AG09319 (cell line): ENCODE data around the gene ITGAE.

ENCODE experiments used
- DNase-seq: peaks from one replicate; pipeline ENCODE4 v3.0.0-alpha.2; 2010; ENCODE audit warnings: low read depth; ENCODE audit errors: extremely low read depth
- TF ChIP-seq, protein P1 (sequence below): IDR thresholded peaks from 2 replicates; pipeline ENCODE4 v1.5.1; 2011; ENCODE audit warnings: low read depth, mild to moderate bottlenecking, inconsistent platforms, low read length, moderate library complexity

Gene ITGAE

DNA sequence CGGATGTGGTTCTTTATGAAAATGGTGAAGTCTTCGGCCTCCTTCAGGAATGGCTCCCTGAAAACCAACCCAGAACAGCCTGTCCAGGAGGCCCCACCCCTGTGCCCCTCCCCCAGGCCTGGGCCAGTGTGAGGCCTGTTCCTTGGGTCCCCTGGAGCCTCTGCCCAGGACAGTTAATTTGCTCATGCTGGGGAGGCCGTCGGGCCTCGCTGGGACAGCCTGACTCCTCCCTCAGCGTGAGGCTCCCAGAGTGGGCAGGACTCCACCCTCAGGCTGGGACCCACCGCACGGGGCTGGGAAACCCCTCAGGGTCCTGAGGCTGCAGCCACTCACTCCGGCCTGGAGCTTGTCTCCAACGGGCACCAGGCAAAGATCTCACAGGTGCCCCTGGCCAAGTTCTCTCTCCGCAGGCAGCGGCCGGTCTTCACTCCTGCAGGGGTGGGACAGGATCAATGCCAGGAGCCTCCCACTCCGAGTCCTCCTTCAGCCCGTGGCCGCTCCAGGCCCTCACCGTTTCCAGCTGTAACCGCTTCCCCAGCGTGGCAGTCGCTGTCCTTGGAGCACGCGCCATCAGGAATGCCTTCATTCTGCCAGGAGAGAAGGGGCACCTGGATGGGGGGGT, 110.8 kb downstream of the ITGAE start:
- TF ChIP-seq, protein P1, sequence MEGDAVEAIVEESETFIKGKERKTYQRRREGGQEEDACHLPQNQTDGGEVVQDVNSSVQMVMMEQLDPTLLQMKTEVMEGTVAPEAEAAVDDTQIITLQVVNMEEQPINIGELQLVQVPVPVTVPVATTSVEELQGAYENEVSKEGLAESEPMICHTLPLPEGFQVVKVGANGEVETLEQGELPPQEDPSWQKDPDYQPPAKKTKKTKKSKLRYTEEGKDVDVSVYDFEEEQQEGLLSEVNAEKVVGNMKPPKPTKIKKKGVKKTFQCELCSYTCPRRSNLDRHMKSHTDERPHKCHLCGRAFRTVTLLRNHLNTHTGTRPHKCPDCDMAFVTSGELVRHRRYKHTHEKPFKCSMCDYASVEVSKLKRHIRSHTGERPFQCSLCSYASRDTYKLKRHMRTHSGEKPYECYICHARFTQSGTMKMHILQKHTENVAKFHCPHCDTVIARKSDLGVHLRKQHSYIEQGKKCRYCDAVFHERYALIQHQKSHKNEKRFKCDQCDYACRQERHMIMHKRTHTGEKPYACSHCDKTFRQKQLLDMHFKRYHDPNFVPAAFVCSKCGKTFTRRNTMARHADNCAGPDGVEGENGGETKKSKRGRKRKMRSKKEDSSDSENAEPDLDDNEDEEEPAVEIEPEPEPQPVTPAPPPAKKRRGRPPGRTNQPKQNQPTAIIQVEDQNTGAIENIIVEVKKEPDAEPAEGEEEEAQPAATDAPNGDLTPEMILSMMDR = no peak
- no peak for DNase-seq

DNA sequence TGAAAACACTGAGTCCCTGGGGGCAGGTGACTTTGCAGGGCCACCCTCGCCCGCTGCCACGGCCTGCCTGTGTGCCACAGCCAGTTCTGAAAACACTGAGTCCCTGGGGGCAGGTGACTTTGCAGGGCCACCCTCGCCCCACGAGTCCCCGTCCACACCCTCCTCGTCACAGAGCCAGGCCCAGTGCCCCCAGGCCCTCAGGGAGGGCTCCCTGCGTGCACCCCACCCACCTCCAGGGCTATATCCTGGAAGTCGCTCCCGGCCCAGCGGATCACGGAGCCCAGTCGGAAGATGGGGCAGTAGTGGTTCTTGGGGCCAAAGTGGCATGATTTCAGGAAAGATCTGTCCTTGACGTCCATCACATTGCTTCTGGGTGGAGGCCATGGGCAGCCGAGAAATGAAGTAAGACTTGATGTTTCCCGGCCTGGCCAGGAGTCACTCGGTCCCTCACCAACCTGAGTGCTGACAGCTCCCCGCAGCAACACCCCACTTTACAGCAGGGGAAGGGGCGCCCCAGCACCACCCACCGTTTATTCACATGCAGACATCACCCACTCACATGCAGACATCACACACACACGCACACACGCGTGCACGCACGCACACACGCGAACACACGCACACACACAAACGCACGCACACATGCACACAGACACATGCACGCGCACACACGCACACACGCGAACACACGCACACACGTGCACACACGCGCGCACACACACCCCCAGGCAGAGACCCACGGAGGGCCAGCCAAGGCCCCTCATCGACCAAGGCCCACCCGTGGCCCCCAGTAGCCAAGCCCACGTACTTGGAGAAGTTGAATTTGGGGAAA, 111.5 kb downstream of the ITGAE start:
- TF ChIP-seq, protein P1 = no peak
- no peak for DNase-seq

DNA sequence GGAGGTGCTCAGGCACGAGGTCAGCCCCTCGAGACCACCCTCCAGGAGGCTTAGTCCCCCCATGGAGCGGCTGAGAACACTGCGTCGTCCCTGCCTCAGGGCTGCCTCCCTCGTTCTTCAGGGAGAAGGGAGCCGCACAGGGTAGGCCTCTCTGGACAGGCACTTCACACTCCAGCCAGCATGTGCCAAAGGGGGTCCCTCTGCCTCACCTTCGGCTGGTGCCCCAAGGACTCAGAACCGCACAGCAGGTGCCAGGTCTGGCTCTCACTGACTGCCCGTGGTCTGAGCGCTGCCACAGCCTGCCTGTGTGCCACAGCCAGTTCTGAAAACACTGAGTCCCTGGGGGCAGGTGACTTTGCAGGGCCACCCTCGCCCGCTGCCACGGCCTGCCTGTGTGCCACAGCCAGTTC, 112.1 kb downstream of the ITGAE start:
- no peak for DNase-seq
- TF ChIP-seq, protein P1 = no peak

DNA sequence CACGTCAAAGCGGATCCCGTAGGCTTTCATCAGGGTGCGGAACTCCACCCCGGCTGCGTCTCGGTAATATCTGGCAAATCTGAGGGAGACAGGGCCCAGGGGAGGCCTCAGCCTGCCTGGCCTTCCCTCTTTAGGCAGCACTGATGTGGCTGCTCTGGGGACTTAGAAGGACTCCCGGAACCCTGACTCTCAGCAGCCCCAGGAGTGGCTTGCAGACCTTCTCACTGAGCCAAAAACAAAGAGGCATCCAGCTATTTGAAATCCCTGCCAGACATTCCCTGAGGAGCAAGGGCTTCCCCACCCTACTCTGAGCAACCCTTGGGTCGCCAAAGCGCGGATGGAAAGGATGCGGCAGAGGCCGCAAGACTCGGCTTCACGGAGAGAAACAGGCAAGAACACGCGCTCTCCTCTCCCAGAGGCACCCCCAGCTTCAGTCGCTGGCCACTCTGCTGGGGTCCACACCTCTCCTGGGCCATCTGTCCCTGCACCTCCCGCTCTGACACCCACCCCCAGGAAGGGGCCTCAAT, 112.9 kb downstream of the ITGAE start:
- TF ChIP-seq, protein P1 = no peak
- DNase-seq = no peak

DNA sequence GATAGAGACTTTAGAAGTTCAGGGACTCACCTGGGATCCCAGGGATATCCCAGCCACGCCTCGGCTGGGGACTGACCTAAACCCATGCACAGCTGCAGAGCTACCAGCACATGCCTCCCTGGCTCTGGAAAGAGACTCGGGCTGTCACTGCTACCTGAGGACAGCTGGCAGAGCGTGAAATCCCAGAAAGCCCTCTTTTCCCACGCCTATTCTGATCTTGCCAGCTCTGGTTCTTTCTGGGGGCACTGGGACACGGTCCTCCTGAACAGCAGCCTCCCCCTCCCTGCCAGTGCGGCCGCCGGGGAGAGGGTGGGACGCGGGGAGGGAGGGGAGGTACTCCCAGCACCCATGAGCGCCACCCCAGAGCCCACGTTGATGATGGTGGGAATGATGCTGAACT, 115.8 kb downstream of the ITGAE start:
- no peak for DNase-seq
- TF ChIP-seq, protein P1 = no peak

DNA sequence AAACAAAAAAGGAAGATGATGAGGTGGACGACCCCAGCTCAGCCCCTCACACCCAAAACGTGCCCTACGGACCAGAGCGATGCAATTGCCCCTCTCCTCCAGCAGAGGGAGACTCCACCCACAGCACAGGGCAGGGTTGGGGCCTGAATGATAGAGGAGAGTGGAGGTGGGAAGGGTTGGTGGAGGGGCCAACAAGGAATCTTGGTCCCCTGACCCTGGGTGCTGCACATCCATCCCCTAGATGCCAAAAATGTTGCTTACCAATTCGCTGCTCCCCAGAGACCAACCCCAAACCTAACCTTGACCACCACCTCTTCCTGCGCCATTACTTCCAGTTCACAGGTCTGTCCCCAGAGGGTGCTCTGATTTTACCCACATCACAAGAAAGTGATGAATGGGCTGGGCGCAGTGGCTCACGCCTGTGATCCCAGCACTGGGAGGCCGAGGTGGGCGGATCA, 117.9 kb downstream of the ITGAE start:
- TF ChIP-seq, protein P1 = peak; percentile 98
- no peak for DNase-seq

DNA sequence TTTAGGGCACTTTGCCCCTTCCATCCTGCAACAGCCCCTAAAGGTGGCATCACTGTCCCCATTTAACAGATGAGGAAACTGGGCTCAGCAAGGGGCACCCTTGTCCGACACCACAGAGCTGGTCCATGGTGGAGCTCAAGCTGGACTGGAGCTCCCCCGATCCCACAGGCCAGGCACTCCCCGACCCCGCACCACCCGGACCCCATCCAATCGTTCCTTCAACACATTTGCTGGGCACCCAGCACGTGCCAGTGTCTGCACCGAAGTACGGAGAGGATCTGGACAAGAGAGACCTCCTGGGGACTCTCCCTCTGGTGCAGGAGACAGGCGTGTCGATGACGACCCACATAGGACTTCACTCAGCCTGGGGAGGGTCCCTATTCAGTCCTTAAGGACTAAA, 119.0 kb downstream of the ITGAE start:
- DNase-seq = no peak
- TF ChIP-seq, protein P1 = no peak
